HepG2 (cell line): Measurements from ENCODE around the gene MBL2. TPM values are rescaled to one million over a fixed set of nuclear protein-coding genes. Genes with fewer than 3 reads are reported as not detected.

ENCODE experiments used
- ATAC-seq: fragments of 200-7000 bp; cut with Tn5 transposase; 3 replicates; pipeline ENCODE4 v1.9.1; 2020; ENCODE audit warnings: mild to moderate bottlenecking, moderate library complexity
- BruUV-seq: library from RNA; stranded (reverse); fragments of 400-500 nt; replicated peaks from 2 replicates; lab custom pipeline; 2021; lab: Mats Ljungman, UMichigan
- CTCF ChIA-PET: fragments of 300-600 bp; formaldehyde crosslinking; extraction: SDS; loops from one replicate; lab custom pipeline; 2021; ENCODE audit warnings: low total read pairs, inconsistent platforms, low intra/inter-chr PET ratio; lab: Yijun Ruan, JAX
- POLR2A ChIA-PET: fragments of 350-600 bp; sonication (Branson Sonifier 250); formaldehyde crosslinking; loops from one replicate; lab custom pipeline; 2020; ENCODE audit warnings: antibody characterized with exemption, inconsistent platforms; lab: Yijun Ruan, JAX
- DNase-seq: peaks from one replicate; pipeline ENCODE4 v3.0.0-alpha.2; 2015; ENCODE audit warnings: low spot score
- FAIRE-seq: peaks from 3 replicates; lab custom pipeline; 2011; peaks lifted over from hg19 to GRCh38; lab: Jason Lieb, UNC
- H2AFZ ChIP-seq: one replicate; pipeline ENCODE4 v1.6.1; 2011; ENCODE audit warnings: low read length, inconsistent platforms
- H3K27ac ChIP-seq: fragments of 300-600 bp; 3 replicates; pipeline ENCODE4 v1.8.0; 2011; ENCODE audit warnings: mixed run types, mild to moderate bottlenecking, mixed read lengths, low read length, inconsistent platforms; ENCODE audit not compliant: insufficient read depth; ENCODE audit errors: extremely low read length
- H3K27me3 ChIP-seq, 2 experiments: fragments of 200-600 bp in 1 of 2; 2 replicates in 1 of 2; 3 replicates in 1 of 2; pipeline versions ENCODE4 v1.6.0 to v1.8.0; 2011; ENCODE audit warnings: low read length in 2 of 2, mild to moderate bottlenecking in 2 of 2, moderate library complexity in 2 of 2, inconsistent platforms in 1 of 2; ENCODE audit not compliant: insufficient read depth in 2 of 2, control insufficient read depth in 1 of 2
- H3K36me3 ChIP-seq, 2 experiments: fragments of 200-600 bp in 1 of 2; replicated peaks in 1 of 2; 2 replicates in 1 of 2; 3 replicates in 1 of 2; pipeline versions ENCODE4 v1.5.1 to v1.8.0; 2011; ENCODE audit warnings: low read length in 2 of 2, inconsistent platforms in 1 of 2; ENCODE audit not compliant: insufficient read depth in 2 of 2, control insufficient read depth in 1 of 2
- H3K4me1 ChIP-seq: 2 replicates; pipeline ENCODE4 v1.5.1; 2012; ENCODE audit warnings: low read length, inconsistent platforms; ENCODE audit not compliant: insufficient read depth
- H3K4me2 ChIP-seq: 2 replicates; pipeline ENCODE4 v1.6.0; 2011; ENCODE audit warnings: low read depth, low read length, inconsistent platforms
- H3K4me3 ChIP-seq, 3 experiments: fragments of 200-600 bp in 1 of 3; sonication (generic), shearing (Covaris generic) in 1 of 3; replicated peaks in 1 of 3; 2 replicates each; pipeline ENCODE4 v1.5.1; 2011 to 2016; ENCODE audit warnings: low read length in 3 of 3, inconsistent platforms in 2 of 3, low read depth in 2 of 3, mild to moderate bottlenecking in 2 of 3, control low read depth in 1 of 3, mixed read lengths in 1 of 3; ENCODE audit not compliant: insufficient read depth in 1 of 3
- H3K79me2 ChIP-seq: one replicate; pipeline ENCODE4 v1.6.1; 2011; ENCODE audit warnings: low read length, inconsistent platforms; ENCODE audit not compliant: insufficient read depth
- H3K9ac ChIP-seq: 2 replicates; pipeline ENCODE4 v1.6.0; 2011; ENCODE audit warnings: mild to moderate bottlenecking, low read depth, low read length, inconsistent platforms; ENCODE audit not compliant: insufficient read depth
- H3K9me3 ChIP-seq: 2 replicates; pipeline ENCODE4 v1.5.1; 2012; ENCODE audit warnings: mild to moderate bottlenecking, low read length
- H4K20me1 ChIP-seq: 2 replicates; pipeline ENCODE4 v1.6.0; 2011; ENCODE audit warnings: inconsistent platforms, mild to moderate bottlenecking, low read length, moderate library complexity; ENCODE audit not compliant: insufficient read depth
- ASH2L ChIP-seq: fragments of 300-600, 200-600 bp; sonication (generic); IDR thresholded peaks from 2 replicates; pipeline ENCODE4 v1.7.0; 2017; ENCODE audit warnings: low read depth, mild to moderate bottlenecking, moderate library complexity, mixed read lengths, low read length; ENCODE audit not compliant: insufficient read length
- ATF3 ChIP-seq: sonication (generic); formaldehyde crosslinking; IDR thresholded peaks from 2 replicates; pipeline ENCODE4 v1.4.0; 2020; ENCODE audit warnings: missing genetic modification reagents
- CEBPG ChIP-seq: IDR thresholded peaks from 2 replicates; pipeline ENCODE4 v1.6.1; 2016
- EHMT2 ChIP-seq: fragments of 200-600 bp; sonication (generic); IDR thresholded peaks from 2 replicates; pipeline ENCODE4 v1.7.0; 2017; ENCODE audit warnings: antibody characterized with exemption, low read depth, low read length, borderline replicate concordance
- ETS1 ChIP-seq: sonication (generic); formaldehyde crosslinking; IDR thresholded peaks from 2 replicates; pipeline ENCODE4 v1.4.0; 2020; ENCODE audit warnings: missing genetic modification reagents
- FOSL2 ChIP-seq: sonication (generic); formaldehyde crosslinking; IDR thresholded peaks from 2 replicates; pipeline ENCODE4 v1.4.0; 2020; ENCODE audit warnings: missing genetic modification reagents
- FOXA1 ChIP-seq, 2 experiments: fragments of 450-650 bp in 1 of 2; sonication (generic) in 1 of 2; formaldehyde crosslinking in 1 of 2; IDR thresholded peaks; 2 replicates each; pipeline versions ENCODE4 v1.4.0 to v1.6.1; 2016 to 2020; ENCODE audit warnings: missing genetic modification reagents in 1 of 2
- HMG20A ChIP-seq: IDR thresholded peaks from 2 replicates; pipeline ENCODE4 v1.6.1; 2016; ENCODE audit warnings: borderline replicate concordance
- MIXL1 ChIP-seq: IDR thresholded peaks from 2 replicates; pipeline ENCODE4 v1.6.1; 2016
- NR0B2 ChIP-seq: sonication (generic); formaldehyde crosslinking; IDR thresholded peaks from 2 replicates; pipeline ENCODE4 v1.4.0; 2020; ENCODE audit warnings: mild to moderate bottlenecking, missing genetic modification reagents
- RAD51 ChIP-seq: fragments of 450-650 bp; IDR thresholded peaks from 2 replicates; pipeline ENCODE4 v1.6.1; 2016; ENCODE audit warnings: borderline replicate concordance
- RXRB ChIP-seq: IDR thresholded peaks from 2 replicates; pipeline ENCODE4 v1.6.1; 2016; ENCODE audit warnings: borderline replicate concordance, missing genetic modification reagents, missing compliant biosample characterization
- SRSF4 ChIP-seq: fragments of 200-400 bp; formaldehyde crosslinking; IDR thresholded peaks from one replicate; pipeline ENCODE4 v1.6.1; 2018; ENCODE audit warnings: mild to moderate bottlenecking, low read depth, low read length, moderate library complexity; ENCODE audit not compliant: poor library complexity, severe bottlenecking
- ZBTB7A ChIP-seq: sonication (generic); formaldehyde crosslinking; IDR thresholded peaks from 2 replicates; pipeline ENCODE4 v1.8.0; 2022; ENCODE audit warnings: mild to moderate bottlenecking, missing genetic modification reagents
- ZNF326 ChIP-seq: sonication (generic); formaldehyde crosslinking; IDR thresholded peaks from 2 replicates; pipeline ENCODE4 v1.4.0; 2020; ENCODE audit warnings: missing genetic modification reagents, borderline replicate concordance
- WGBS: methylation state at CpG from one replicate; pipeline ENCODE4 v1.1.6; 2017; ENCODE audit warnings: low lambda C conversion rate; 5-methylcytosine and 5-hydroxymethylcytosine counted together
- in situ Hi-C: cut with HindIII; loops from 2 replicates; pipeline ENCODE4 v1.10.0; 2017; ENCODE audit warnings: low pct_unique_long_range_greater_than_20kb; ENCODE audit not compliant: extremely low pct_ligation_motif_present
- intact Hi-C: fragments of 100-400 bp; cut with micrococcal nuclease; formaldehyde crosslinking; loops from one replicate; pipeline ENCODE4 v1.10.0; 2022; ENCODE audit not compliant: unreplicated experiment
- polyA plus RNA-seq, 8 experiments: library from polyadenylated mRNA; depleted of rRNA in 3 of 8; stranded (reverse) in 7 of 8; unstranded in 1 of 8; fragments of >200 nt; fragmentation: Illumina TruSeq in 4 of 8; extraction: Trizol in 4 of 8; gene quantifications; 2 replicates each; pipeline versions ENCODE4 v1.2.1 to v1.2.3, GENCODE V29; 2011 to 2016; ENCODE audit warnings: low read depth in 4 of 8, missing spikeins in 1 of 8, mixed read lengths in 1 of 8; ENCODE audit not compliant: insufficient read depth in 1 of 8
- total RNA-seq, 5 experiments: library from RNA; depleted of rRNA; stranded (reverse); fragments of >200 nt; fragmentation: Illumina TruSeq; extraction: Trizol; gene quantifications; 2 replicates each; pipeline ENCODE4 v1.2.3, GENCODE V29; 2016; ENCODE audit warnings: low read depth in 1 of 5
- TF ChIP-seq, protein P1 (sequence below): sonication (generic); formaldehyde crosslinking; IDR thresholded peaks from 2 replicates; pipeline ENCODE4 v1.5.0; 2020; ENCODE audit warnings: mild to moderate bottlenecking, low read depth, missing genetic modification reagents, borderline replicate concordance
- TF ChIP-seq, protein P2 (sequence below): sonication (generic); formaldehyde crosslinking; IDR thresholded peaks from 2 replicates; pipeline ENCODE4 v1.8.0; 2022; ENCODE audit warnings: low read depth, missing genetic modification reagents

MBL2 gene
- total and polyA plus RNA-seq, 2 of the 13 experiments (the other 11 are each of a cell fraction or from before 2014, with no cell fraction given): 9.6 to 16.2 TPM

- TF ChIP-seq FOSL2 (CRISPR knock-in tag) (0 out of 2 replicates have a peak, but pooled peaks have one; percentile 22), MIXL1 (CRISPR knock-in tag) (peak; percentile 41; the same call in 1 of the 2 replicates), ASH2L (no peak), RXRB (peak; percentile 55), SRSF4 (no peak)
- TF ChIP-seq, protein P1, sequence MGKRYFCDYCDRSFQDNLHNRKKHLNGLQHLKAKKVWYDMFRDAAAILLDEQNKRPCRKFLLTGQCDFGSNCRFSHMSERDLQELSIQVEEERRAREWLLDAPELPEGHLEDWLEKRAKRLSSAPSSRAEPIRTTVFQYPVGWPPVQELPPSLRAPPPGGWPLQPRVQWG (CRISPR knock-in tag): no peak
Observed at GRCh38 chr10:52740913-52741675, 31.5 kb downstream of the MBL2 start (continued).

GRCh38 chr10:52740155-52740549 is 32.4 kb downstream of the MBL2 start:
- Histone ChIP-seq H3K27ac (no peak overlapping the region), H3K4me3 (no peak overlapping the region), H2AFZ (no peak overlapping the region), H3K4me1 (peaks cover 31% of the 10 kb centered on the region), H3K4me2 (no peak overlapping the region), H3K79me2 (no peaks in the 10 kb centered on the region), H3K9ac (no peak overlapping the region), H3K9me3 (no peaks in the 10 kb centered on the region), H3K27me3 (no peaks in the 10 kb centered on the region), H3K36me3 (no peaks in the 10 kb centered on the region; a peak in 1 of 5 replicates), H4K20me1 (no peaks in the 10 kb centered on the region)
- intact Hi-C loops (no loop called here), in situ Hi-C loops (loop anchor here (5.0 kb wide), 1 partner anchor 42 kb away; no protein-coding TSS in a partner anchor)
- TF ChIP-seq CEBPG (CRISPR knock-in tag) (no peak), ZNF326 (no peak), HMG20A (CRISPR knock-in tag) (no peak), ZBTB7A (no peak), RAD51 (no peak), ETS1 (CRISPR knock-in tag) (no peak), EHMT2 (no peak), NR0B2 (CRISPR knock-in tag) (no peak), FOXA1 (IDR thresholded peaks at IDR 0.05) (no peak), FOXA1 (CRISPR knock-in tag; IDR thresholded peaks at IDR 0.05) (no peak), ATF3 (CRISPR knock-in tag) (no peak)
- TF ChIP-seq, protein P2, sequence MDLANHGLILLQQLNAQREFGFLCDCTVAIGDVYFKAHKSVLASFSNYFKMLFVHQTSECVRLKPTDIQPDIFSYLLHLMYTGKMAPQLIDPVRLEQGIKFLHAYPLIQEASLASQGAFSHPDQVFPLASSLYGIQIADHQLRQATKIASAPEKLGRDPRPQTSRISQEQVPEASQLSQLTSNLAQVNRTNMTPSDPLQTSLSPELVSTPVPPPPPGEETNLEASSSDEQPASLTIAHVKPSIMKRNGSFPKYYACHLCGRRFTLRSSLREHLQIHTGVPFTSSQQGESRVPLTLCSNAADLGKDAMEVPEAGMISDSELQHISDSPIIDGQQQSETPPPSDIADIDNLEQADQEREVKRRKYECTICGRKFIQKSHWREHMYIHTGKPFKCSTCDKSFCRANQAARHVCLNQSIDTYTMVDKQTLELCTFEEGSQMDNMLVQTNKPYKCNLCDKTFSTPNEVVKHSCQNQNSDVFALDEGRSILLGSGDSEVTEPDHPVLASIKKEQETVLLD: no peak
- DNase-seq (no peak), ATAC-seq (no peak), FAIRE-seq (no peak)
- ChIA-PET CTCF (interaction anchor here (0.7 to 6.1 kb wide), 2 partner anchors 38 to 96 kb away, joined by 3 to 218 read pairs; no protein-coding TSS in a partner anchor), POLR2A (interaction anchor here (1.4 to 2.6 kb wide), 3 partner anchors 32 to 39 kb away, joined by 4 to 16 read pairs (median 12); partner anchors contain the start of gene MBL2)
- no CpG with 5 or more reads among the region's 1 CpG for WGBS
- BruUV-seq: no TSS peak
